GM21526 (cell line): ENCODE data around the gene INSL3.
"Not testable (repeated sequence)": the region's sequence is repeated elsewhere in the genome, so short reads cannot be mapped to it uniquely, and the experiment has no call there.

Experiments used
- ATAC-seq: cut with Tn5 transposase; IDR thresholded peaks from one replicate; pipeline ENCODE4 v1.9.1; 2021; ENCODE audit warnings: moderate library complexity; ENCODE audit not compliant: unreplicated experiment, low FRiP score

INSL3 gene

DNA sequence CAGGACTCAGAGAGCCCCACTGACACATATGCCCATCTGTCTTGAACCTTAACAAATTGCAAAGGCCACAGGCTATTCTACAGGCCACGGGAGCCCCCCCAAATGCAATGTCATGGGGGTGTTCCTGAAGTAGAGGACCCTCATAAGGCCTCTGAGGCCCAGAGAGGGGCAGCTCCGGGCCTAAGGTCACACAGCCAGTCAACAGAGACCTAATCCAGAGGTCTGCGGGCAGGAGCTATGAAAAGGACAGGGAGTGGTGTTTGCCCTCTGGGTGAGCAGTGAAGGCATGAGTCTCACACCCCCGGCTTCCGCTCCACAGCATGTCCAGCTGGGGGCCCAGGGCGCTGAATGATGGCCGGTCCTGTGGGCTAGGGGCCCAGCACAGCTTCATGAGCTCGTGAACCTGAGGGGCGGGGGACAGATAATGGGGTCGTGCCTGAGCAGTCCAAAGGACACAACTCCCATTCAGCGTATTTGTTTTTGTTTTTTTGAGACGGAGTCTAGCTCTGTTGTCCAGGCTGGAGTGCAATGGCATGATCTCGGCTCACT is 5.3 kb upstream of the INSL3 start:
- ATAC-seq: no peak

DNA sequence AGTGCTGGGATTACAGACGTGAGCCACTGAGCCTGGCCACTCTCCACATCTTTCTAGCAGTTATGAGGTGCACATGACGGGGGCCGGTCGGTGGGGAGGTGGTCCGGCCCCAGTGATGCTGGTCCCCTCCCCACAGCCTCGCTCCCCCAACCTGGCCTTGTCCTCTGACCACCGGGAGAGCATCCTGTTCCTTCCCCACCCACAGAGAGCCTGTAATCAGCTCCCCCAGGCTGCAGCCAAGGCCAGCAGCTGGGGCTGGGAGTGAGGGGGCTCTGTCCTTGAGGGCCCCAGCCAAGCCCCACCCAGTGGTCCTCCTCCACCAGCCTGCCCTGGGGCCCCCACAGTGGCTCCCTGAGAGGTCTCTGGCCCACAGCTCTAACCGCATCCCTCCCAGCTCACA is 3.0 kb upstream of the INSL3 start:
- ATAC-seq: no peak

DNA sequence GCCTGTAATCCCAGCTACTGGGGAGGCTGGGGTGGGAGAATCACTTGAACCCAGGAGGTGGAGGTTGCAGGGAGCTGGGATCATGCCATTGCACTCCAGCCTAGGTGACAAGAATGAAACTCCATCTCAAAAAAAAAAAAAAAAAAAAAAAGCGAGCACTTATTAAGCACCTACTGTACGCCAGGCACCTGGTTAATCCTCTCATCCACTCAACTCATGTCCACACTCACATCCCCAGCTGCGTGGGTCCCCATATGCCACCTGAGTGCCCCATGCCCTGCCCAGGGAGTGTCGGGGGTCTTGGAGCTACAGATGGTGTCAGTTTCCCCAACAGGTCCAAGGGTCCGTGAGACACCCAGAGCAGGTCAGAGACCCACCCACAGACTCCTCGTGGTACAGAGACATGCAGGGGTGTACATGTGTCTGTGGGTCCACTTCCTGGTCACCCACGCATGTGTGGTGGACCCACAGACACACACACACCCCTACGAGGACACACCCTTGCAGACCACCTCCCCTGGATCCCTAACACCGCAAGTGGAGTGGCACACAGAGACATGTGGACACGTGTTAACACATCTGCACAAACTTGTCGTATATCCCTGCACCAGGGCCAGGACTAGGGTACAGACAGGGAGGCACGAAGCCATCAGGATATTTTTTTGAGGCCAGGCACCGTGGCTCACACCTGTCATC is 3.5 kb downstream of the INSL3 start:
- ATAC-seq: no peak

DNA sequence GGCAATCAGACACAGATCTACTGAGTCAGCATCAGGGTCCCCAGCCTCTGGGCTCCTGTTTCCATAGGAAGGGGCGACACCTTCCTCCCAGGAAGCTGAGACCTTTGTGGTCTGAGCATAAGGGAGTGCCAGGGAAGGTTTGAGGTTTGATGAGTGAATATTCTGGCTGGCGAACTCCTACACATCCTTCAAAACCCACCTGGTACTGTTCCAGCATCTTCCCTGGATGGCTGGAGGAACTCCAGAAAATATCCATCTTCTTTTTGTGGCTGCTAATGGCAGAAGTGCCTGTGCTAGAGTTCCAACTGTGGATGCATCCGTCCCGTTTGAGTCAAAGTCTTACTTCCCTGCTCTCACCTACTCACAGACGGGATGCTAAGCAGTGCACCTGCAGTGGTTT is 9.2 kb downstream of the INSL3 start:
- no peak for ATAC-seq

DNA sequence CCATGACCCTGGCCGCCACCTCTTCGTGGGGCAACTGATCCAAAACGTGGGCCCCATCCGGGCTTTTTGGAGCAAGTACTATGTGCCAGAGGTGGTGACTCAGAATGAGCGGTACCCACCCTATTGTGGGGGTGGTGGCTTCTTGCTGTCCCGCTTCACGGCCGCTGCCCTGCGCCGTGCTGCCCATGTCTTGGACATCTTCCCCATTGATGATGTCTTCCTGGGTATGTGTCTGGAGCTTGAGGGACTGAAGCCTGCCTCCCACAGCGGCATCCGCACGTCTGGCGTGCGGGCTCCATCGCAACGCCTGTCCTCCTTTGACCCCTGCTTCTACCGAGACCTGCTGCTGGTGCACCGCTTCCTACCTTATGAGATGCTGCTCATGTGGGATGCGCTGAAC is 9.6 kb downstream of the INSL3 start:
- no peak for ATAC-seq

DNA sequence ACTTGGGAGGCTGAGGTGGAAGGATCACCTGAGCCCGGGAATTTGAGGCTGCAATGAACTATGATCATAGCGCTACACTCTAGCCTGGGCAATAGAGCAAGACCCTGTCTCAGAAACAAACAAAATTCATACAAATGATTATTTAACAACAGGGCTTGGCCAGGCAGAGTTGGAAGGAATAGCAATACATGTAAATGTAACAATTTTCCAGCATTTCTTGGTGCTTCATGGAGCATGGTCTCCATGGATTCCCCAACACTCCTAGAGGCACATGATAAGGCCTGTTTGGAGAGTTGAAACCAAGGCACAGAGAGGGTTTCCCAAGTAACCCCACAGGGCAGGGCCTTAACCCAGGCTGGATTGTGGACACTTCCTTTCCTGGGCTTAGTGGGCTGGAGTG is 10.2 kb downstream of the INSL3 start:
- ATAC-seq: no peak

DNA sequence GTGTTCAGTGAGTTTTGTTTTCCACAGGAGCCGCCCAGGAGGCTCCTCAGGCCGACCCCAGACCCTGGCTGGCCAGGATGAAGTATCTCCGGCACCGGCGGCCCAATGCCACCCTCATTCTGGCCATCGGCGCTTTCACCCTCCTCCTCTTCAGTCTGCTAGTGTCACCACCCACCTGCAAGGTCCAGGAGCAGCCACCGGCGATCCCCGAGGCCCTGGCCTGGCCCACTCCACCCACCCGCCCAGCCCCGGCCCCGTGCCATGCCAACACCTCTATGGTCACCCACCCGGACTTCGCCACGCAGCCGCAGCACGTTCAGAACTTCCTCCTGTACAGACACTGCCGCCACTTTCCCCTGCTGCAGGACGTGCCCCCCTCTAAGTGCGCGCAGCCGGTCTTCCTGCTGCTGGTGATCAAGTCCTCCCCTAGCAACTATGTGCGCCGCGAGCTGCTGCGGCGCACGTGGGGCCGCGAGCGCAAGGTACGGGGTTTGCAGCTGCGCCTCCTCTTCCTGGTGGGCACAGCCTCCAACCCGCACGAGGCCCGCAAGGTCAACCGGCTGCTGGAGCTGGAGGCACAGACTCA is 13.5 kb downstream of the INSL3 start:
- no peak for ATAC-seq

DNA sequence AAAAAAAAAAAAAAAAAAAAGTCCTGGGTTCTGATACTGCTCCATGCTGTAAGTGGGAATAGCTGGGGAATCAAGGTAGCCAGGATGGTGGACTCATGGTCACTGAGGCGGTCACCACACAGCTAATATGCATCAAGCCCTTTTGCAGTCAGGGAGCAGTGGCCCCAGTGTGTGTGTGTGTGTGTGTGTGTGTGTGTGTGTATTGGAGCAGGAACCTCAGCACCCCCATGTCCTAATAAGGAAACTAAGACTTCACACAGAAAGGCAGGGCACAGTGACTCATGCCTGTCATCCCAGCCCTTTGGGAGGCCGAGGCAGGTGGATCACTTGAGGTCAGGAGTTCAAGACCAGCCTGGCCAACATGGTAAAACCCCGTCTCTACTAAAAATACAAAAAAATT is 14.4 kb downstream of the INSL3 start:
- no peak for ATAC-seq

DNA sequence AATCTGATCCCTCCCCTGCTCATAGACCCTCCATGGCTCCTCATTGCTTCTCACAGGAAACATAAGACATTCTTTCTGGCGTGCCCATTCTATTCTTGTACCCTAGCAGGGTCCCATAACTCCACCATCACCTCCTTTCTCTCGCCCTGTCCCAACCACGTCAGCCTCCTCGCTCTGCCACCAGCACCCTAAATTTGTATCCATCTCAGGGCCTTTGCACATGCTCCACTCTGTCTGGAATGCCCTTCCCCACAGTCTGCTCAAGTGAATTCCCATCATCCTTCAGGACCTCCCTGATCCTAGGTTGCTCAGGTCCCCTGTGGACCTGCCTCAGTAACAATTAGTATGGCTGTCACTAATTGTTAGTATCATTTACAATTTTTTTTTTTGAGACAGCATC is 15.9 kb downstream of the INSL3 start:
- no peak for ATAC-seq

DNA sequence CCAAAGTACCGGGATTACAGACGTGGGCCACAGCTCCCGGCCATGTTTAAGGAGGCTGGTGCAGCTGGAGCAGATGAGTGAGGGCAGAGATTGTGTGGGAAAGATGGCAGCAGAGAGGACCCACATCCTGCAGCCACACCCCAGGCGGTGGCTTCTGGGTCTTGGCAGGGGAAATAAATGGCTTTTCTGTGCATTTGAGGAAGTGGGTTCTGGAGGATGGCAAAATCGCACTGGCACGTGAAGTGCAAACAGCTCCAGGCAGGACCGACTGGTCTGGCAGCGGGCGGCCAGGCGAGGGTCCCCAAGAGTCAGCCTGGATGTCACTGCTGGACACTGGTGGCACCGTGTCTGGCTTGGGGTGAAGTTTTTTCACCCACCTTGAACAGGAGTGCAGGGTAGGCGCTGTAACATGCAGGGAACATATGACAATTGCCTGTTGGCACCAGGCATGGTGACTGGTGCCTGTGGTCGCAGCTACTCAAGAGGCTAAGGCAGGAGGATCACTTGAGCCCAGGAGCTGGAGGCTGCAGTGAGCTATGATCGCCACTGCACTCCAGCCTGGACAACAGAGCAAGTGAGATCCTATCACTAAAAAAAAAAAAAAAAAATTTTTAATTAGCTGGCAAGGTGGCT is 17.9 kb downstream of the INSL3 start:
- ATAC-seq: no peak

DNA sequence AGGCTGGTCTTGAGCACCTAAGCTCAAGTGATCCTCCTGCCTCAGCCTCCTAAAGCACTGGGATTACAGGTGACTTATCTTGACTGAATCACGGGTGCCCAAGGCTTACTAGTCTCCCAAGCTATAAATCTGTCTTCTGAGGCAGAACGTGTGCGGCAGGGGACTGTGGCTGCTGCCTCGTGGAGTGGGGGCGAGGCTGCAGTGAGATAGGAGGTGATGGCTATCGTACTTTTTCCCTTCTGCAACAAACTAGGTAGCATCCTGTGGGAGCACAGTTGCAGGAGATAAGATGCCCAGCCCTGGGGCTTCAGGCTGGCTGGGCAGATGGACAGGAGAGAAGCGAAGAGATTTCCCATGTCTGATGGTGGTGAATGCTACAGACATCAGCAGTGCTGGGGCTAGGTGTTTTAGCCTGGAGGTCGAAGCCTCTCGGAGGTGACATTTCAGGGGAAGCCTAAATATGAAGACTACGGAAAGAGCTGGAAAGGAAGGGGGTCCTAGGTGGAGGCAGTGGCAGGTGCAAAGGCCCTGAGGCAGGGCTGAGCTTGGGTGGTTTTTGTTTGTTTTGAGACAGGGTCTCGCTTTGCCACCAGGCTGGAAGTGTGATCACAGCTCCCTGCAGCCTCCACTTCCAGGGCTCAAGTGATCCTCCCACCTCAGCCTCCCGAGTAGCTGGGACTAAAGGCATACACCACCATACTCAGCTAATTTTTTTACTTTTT is 19.0 kb downstream of the INSL3 start:
- ATAC-seq: no peak

DNA sequence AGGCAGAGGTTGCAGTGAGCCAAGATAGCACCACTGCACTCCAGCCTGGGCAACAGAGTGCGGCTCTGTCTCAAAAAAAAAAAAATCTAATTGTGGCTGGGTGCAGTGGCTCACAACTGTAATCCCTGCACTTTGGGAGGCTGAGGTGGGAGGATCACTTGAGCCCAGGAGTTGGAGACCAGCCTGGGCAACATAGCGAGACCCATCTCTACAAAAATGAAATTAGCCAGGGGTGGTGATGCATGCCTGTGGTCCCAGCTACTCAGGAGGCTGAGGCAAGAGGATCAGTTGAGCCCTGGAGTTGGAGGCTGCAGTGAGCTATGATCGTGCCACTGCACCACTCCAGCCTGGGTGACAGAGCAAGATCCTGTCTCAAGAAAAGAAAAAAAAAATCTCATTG is 22.7 kb downstream of the INSL3 start:
- not testable (repeated sequence) for ATAC-seq

DNA sequence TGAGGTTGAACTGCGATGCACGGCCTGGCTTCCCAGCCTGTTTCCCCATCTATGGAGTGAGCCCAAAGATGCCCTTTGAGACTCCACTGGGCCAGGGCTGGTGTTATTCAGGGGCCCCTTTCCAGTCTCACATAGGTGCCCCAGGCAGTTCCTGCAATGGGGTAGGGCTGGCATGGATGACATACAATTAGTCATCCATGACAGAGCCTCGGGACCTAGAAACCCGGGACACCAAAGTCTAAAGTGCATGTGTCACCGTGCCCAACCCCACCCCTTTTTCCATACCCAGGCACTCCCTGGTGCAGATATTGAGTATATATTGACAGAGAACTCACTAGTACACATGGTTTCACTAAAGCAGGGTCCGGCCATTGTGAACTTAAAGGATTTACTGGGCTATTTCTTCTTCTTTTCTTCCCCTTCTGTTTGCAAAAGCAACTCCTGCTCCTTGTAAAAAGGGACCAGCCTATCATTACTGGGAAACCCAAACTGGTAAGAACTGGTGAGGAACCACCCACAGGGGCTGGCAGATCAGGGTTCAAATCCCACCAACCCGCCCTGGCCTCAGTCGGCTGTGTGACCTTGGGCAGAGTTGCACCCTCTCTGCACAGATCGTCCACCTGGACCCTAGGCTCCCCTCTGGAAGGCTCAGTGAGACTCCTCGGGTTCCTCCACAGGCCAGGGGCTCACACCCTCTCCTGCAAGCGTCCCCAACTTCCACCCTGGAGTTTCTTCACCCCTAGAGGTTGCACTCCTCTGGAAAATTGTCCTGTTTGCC is 23.7 kb downstream of the INSL3 start:
- no peak for ATAC-seq

DNA sequence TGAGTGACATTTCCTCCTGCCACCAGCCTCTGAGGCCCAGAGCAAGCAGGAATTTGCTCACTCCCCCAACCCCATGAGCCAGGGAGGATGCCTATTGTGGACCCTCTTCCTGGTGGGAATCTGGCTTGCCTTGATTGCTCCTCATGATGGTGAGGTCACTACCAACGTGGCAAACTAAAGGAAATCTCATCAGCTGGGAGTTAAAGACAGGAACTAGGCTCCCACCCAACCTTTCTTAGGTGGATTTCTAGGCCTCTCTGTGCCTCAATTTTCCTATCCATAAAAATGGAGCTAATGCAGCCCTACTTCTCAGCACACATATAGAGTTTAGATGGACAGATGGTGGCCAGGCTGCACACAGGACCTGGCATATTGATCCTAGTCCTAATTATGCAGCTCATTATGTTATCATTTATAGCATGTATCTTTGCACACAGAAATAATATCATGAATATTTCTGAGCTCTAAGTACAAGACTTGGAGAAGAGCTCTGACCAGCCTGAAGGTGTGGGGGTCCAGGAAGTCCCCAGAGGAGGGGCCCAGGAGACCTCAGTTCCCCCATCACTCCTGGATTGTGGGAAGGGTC is 24.4 kb downstream of the INSL3 start:
- ATAC-seq: no peak

DNA sequence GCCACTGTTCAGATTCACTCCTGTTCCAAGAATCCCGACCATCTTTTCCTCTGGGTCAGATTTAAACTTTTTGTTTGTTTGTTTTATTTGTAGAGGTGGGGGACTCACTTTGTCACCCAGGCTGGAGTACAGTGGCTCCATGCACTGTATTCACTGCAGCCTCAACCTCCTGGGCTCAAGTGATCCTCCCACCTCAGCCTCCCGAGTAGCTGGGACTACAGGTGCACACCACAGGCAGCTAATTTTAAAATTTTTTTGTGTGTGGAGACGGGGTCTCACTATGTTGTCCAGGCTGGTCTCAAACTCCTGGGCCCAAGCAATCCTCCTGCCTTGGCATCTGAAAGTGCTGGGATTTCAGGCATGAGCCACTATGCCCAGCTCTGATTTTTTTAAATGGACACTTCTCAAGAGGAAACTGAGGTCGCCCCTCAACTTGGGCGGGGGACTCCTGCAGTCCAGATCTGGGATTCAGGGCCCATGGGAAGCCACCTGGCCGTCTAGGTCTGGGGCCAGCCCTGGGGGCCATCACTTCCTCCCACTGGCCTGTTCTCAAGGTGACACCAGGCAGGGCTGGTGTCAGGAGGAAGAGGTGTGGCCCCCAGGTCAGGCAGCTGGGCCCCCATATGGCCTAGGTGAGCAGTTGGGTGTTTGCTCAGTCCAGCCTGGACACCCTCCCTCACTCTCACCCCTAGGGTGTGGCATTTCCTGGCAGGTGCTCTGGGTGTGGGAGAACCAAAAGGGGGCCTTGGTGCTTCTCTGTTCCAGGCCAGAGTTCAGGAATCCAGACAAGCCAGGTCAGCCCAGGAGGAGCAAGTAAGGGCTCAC is 25.1 kb downstream of the INSL3 start:
- ATAC-seq: no peak

DNA sequence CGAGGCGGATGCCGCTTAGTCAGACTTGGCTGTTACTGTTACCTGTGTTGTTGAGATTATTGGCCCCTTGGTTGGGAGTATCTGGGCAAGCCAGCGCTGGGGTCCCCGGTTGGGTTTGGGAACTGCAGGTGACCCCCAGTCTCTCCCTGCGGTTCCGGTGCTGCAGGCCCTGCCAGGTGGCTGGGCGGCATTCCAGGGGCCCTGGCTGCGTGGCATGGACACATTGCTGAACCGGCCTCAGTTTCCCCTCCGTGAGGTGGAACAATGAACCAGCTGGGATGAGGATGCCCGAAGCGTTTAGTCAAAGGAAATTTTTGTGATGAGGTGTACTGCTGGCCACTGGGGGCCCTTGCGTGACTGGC is 25.8 kb downstream of the INSL3 start:
- no peak for ATAC-seq

DNA sequence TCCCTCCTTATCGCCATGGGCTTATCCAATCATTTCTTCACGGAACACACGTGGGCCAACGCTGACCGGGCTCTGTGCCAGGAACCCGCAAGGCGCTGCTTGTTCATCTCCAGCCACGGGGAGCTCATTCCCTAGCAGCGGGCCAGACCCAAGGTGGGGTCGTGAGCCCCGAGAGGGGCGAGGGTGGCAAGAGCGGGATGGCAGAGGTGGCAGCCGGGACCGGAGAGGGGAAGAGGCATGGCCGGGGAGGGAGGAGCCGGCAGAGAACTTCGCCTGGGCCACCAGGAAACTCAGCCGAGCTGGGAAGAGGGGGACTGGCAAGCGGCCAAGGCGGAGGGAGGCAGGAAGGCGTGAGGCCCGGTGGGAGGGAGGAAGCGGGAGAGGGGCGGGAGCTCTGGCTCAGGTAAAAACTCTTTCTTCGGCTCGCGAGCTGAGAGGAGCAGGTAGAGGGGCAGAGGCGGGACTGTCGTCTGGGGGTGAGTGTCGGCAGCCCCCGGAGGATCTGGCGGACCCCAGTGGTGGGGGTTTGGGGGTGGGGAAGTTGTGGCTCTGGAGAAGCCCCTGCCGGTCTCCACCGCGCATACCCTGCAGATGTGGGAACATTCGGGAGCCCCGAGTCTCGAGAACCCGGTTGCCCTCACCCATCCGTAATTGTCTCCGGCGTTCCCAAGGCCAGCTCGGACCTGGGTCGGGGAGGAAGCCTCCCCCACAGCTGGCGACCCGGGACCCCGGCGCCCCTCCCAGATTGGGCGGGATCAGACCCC is 26.4 kb downstream of the INSL3 start, which contains the start of gene B3GNT3:
Gene B3GNT3, plus strand, starts transcription at position 408 of the 764 bp plus-strand sequence. CDS start 12,670 bp downstream, outside the sequence.
- no peak for ATAC-seq

DNA sequence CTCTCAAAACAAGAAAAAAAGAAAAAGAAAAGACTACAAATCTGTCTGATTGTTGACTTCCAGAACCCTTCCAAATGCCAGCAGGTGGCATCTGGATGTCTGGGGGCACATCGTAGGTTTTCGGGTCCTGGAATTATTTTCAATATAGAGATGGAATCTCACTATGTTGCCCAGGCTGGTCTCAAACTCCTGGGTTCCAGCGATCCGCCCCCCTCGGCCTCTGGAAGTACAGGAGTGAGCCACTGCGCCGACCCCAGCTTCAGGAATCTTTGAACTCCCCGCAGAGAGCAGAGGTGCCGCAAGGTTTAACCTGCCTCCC is 26.9 kb downstream of the INSL3 start:
- ATAC-seq: no peak
